ENCODE measurements around the gene AATK.

AATK gene

DNA sequence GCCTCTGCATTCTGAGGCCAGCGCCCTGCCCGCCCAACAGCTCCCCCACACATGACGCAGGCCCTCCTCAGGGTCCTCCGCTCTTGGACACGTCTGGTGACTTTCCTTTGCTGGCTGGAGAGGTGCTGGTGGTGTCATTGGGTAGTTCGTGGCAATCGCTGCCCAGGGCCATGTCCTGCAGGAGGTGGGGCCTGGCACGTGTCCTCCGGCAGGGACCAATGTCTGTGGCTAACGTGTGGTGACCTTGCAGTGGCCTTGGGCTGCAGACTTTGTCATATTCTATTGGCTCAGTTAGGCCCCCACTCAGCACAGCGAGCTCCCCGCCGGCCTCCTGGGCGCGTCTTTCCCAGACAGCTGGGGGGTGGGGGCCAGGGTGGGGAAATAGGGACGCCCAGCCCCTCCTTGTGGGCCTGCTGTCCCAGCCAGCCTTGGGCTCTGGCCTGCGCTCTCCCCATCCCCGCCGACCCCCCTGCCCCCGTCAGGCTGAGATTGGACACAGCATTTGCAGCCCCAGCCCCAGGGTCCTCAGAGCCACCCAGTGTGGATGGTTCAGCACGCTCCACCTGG is 52.8 kb downstream of the AATK start:
- no peak for ATAC-seq
- DNase-seq, result no peak

DNA sequence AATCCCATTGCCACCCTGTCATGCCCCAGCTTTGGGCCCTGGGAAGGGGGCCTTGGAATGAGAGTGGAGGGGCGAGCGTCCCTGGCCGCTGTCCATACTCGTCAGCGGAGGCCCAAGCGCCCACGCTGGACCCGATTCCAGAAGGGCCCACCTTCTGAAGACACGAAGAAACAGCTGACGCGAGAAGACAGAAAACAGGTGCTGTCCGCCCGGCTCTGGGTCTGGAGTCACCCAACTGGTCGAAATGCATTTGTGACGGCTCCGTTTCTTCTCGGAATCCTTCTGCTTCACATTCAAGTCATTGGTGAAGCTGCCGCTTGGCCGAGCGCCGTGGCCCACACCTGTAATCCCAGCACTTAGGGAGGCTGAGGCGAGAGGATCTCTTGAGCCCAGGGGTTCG is 53.6 kb downstream of the AATK start:
- ATAC-seq, result no peak
- no peak for DNase-seq

DNA sequence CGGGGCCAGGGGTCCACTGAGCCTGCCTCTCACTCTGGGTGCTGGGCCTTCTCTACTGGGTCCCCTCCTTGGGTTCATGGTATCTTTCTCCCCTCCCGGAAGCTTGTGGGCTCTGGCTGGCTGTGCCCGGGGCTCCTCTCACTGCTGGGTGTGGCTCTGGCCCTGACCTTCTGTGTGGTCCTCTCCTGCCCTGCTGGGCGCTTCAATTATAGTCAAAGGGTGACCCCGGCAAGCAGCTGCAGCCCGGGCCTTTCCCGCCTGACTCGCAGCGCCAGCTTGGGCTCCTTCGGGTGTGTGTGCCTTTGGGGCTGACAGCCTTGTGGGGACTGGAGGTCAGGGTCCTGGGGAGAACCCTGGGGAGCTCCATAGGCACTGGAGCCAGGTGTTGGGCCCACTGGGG is 55.0 kb downstream of the AATK start:
- ATAC-seq, result no peak

DNA sequence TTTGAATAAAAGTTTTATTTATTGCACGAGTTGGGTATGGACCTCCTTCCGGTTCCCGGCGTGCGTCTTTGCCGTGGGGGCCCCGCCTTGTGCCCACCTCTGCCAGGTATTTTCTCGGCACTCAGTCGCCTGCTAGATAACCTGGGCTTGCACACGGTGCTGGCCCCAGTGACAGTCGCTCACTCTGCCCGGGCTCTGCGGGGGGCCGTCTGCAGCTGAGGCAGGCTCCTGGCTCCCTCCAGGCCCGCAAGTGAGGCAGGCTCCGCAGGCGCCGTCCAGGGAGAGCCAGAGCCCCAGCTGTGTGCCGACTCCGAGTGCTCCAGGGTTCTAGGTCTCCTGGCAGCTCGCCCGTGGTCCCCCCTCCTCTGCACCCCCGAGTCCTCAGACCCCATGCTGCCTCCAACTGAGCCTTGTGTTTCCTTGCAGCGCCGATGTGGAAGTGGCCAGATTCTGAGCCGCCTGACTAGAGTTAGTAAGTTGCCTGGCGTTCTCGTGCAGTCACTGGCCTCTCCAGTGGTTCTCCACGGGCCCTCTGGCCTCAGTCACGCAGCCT is 55.5 kb downstream of the AATK start:
- DNase-seq (no peak), ATAC-seq (no peak)

More for the DNA sequence above, 55.0 kb downstream of the AATK start:
- DNase-seq, result no peak

DNA sequence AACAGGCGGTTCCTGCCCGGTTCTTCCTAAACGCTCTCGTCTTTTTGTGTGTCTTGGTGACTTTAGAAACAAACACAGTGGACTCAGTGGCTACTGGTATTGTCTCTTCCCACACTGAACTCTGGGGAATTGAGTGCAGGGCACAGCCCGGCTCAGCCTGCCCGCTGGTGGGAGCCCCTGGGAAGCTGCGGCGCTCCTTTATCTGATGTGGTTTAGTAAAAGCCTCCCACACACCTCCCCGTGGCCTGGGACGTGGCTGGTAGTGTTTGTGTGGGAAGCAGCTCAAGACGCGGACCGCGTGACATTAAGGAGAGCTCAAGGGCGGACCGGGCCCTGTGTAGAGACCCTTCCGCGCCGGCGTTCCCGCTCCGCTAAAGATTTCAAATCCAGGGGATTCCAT is 56.1 kb downstream of the AATK start:
- ATAC-seq (no peak), DNase-seq (no peak)

DNA sequence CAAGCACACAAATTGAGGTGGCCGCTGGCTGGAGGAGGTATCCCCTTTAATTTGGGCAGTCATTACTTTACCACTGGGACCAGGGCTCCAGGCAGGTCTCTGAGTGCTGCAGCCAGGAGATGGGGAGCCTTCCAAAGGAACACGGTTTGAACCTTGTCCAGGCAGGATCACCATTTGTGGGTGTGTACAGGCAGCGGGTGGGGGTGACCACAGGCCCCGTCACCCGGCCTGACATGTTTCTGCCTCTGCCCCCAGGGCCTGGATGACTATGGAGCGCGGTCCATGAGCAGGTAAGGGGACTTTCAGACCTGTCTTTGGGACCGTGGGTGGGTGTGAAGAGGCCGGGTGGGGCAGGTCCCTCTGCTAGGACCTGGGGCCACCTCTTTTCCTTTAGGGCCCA is 57.8 kb downstream of the AATK start:
- DNase-seq, result no peak
- ATAC-seq, result no peak

DNA sequence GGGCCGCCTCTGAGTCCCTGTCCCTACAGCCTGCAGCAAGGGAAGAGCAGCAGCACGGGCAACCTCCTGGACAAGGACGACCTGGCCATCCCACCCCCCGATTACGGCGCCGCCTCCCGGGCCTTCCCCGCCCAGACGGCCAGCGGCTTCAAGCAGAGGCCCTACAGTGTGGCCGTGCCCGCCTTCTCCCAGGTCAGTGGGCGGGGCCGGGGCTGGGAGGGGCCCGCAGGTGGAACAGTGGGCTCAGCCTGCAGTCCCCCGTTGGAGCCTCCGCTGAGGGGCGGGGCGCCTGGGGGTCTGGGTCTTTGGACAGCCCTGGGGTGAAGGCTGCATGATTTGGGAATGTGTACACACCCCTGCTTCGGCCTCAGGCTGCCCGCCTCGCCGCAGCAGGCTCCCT is 59.3 kb downstream of the AATK start:
- DNase-seq, result no peak
- ATAC-seq, result no peak

DNA sequence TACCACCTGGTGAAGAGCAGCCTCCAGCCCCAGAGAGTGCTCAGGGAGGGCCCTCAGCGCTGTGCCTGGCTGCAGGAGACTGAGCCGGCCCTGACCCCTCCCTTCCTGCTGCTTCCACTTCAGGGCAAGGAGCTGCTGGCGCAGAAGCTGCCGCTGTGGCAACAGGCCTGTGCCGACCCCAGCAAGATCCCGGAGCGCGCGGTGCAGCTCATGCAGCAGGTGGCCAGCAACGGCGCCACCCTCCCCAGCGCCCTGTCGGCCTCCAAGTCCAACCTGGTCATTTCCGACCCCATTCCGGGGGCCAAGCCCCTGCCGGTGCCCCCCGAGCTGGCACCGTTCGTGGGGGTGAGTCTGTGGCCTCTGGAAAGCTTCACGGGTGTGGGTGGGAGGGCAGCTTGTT is 62.6 kb downstream of the AATK start:
- no peak for ATAC-seq
- no peak for DNase-seq

DNA sequence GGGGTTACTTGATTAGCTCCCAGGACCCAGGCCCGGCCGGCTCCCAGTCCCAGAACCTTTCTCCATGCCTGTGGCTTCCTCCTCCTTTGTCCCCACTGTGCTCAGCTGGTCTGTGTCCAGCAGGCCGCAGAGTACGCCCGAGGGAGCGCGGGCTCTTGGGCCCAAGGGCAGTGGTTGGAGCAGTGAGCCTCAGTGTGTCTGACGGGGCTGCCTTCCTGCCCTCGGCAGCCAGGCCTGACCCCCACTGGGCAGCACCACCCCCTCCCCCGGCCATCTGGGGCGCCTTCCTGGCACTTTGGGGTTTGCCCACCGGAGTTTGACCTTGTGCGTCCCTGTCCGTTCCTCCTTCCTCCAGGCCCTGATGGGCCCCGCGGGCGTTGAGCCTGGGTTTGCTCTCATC is 63.2 kb downstream of the AATK start:
- DNase-seq, result no peak
- no peak for ATAC-seq

DNA sequence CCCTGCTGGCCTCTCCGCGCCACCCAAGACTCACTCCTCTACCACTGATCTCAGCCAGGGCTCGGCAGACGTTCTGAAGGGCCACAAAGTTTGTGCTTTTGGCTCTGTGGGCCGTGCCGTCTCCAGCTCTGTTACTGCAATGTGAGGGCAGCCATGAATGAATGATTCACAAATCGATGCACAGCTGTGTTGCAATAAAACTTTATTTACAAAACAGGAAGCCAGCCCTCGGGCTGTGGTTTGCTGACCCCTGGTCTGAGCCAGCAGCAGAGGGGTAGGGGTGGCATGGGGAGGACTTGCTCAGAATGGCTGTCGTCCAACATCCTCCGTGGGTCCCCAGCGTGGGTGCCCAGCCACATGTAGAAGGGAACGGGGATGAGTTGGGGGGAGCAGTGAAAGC is 63.7 kb downstream of the AATK start:
- ATAC-seq (no peak), DNase-seq (no peak)

DNA sequence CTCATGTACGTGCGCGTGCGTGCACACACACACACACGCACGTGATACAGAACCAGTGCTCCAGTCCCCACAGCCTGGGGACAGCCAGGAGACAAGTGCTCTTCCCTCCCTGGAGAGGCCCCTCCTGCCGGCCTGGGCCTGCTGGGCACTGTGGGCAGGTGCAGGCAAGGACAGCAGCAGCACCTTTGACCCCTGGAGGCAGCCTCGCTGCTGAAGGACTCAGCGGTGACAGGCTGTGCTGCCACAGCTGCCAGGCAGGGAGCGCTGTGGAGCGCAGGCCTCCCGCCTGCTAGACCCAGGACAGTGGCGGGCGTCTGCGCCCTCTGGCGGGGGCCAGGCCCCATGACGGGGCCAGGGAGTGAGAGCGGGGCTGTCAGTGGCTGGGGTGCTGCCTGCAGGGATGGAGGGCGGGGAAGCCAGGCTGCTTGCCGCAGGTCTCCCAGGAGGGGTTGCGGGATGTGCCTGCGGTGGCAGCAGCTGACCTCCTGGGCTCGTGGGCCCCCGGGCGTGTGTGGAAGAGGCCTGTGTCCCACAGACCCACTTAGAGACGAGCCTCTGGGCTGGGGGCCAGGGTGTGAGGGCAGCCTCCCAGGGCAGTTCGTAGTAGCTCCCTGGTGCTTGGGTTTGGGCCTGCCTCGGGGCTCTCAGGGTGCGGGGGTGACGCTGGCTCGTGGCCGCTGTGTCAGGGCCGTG is 64.3 kb downstream of the AATK start:
- peak; percentile 94 for DNase-seq
- ATAC-seq, result peak; percentile 95

DNA sequence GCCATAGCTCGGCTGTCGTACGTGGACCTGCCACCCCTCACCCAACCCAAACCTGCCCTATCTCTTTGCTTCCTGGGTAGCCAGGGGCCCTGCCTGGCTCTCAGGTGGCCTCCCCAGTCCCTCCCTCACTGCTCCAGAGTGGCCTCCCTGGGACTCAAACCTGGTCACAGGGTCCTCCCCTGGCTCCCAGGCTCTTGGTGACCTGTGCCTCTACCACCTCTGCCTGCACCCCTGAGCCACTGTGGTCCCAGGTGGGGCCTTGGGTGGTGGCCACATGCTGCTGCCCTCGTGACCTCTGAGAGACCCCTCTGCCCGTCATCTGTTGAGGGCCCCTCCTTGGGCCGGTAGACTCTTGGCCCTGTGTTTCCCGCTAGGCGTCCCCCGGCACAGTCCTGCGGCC is 65.4 kb downstream of the AATK start:
- DNase-seq (no peak), ATAC-seq (no peak)

DNA sequence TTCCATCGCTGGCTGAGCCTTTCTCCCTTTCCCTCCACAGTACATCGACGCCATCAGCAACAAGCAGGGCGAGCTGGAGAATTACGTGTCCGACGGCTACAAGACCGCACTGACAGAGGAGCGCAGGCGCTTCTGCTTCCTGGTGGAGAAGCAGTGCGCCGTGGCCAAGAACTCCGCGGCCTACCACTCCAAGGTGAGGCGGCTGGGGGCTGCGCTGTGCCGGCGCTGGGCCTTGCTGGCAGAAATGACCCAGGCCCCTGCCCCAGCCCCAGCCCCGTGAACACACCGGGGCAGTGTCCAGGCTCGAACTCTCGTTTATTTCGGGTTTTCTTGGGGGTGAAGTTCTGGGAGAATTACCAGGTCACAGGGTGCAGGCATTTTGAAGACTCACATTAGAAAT is 66.1 kb downstream of the AATK start:
- ATAC-seq, result no peak
- no peak for DNase-seq

DNA sequence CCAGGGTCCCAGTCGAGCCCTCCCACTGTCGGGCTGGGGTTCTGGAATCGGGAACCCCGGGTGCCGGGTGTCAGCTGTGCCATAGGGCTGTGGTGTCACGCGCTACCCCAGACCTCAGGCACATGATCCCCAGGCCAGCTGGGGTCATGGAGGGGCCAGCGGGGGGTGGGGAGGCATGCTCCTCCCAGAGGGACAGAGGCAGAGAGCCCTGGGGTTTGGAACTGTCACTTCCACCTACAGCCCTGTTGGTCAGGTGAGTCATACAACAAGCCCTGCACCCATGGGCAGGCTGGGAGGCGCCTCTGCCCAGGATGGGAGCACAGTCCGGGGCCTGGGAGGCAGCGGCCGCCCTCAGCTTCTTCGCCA is 68.1 kb downstream of the AATK start:
- DNase-seq (peak; percentile 37), ATAC-seq (peak; percentile 16)

DNA sequence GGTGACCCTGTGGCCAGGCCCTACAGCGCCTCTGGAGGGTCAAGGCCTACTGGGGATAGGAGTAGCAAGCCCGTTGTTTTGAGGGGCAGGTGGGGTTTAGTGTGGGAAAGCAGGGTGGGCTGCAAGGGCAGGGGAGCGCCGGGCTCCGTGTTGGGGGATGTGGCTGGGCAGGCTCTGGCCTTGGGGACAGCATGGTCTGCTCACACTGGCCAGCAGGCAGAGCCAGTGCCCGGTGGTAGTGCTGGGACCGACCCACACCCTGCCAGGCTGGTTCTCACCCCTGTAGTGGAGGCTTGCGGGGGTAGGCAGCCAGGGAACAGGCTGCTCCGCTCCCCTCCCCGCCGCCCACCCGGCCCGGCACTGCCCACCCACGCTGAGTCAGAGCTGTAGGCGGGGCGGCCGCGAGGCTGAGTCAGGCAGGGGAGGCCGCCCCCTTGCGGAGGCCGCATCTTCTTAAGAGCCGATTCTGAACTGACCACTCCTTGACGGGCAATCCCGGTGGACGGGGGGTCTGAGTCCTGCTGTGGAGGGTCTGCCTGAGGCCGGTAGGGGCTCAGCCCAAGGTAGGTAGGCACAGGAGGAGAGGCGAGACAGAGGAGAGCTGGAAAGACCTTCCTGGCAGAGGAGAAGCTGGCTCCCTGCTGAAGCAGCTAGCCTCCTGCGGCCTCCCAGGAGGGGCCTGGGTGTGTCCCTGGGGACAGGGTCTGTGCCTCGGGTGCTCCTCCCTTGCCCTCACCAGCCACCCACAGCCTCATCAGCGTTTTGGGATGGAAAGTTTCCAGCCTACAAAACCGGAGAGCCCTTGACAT is 68.7 kb downstream of the AATK start:
- DNase-seq (peak; percentile 71), ATAC-seq (no peak)

DNA sequence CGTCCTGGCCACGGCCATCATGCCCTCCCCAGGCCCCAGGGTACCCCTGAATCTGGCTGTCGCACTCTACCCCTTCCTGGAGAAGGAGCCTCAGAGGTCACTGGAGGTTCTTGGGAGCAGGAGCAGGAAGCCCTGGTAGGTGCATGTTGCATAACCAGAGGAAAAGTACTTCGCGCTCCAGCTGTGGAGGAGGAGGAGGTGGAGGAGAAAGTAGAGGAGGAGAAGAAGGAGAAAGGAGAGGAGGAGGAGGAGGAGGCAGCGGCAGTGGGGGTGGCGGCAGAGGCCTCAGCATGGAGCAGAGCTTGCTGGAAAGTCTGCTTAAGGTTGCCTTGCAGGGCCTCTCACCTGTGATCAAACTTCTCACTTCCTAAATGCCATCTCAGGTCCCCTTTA is 69.3 kb downstream of the AATK start:
- ATAC-seq (no peak), DNase-seq (no peak)

DNA sequence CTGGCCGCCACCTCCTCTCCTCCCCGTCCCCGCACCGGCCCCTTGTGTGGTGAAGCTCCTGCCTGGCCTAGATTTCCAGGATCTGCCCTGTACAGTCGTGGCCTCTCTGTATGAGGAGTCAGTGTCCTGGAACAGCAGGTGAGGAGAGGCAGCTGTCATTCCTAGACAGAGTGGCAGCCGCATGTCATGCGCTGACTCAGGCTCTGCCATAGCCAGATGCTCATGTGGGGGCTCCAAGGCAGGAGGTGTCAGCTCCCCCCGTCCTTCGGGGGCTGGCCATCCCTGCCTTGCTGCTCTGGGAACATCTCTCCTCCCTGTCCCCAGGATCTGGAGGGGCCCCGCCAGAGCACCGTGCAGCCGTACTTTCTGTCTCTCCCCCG is 70.6 kb downstream of the AATK start:
- DNase-seq (peak; percentile 18), ATAC-seq (peak; percentile 41)

DNA sequence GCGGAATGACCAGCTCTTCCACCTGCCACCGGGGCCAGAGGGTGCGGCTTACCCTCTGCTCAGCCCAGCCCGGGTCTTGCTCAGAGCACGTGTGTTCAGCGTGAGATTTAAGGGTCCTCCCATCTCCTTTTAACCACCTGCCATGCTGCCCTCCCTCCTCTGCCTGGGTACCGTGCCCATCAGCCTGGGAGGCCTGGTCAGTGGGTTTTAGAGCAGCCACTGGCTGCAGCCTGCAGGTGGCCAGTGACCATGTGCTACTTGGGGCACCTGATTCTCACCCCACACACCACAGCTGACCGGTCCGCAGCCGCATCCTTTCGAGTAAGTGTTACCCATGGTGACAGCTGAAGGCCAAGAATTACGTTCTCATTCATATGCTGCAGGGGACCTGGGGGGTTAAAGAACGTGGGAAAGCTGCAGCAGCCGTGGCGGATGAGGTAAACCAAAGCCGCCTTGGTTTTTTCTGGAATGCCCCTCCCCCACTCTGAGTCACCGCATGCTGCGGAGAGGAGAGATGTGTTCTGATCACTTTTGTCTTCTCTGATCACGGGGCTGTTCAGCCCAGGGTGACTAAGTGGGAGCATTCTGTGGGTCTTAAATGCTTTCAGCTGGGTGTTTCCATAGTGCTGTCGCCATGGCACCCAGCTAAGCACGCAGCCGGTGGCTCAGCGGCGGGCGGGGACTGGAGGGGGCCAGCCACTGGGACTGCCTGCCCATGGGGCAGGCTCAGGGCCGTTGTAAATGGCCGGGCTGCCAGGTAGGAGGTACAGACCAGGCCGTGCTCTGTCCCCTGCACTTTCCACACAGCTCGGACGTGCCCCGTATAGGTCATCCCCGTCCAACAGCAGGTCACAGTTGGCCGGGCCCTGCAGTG is 71.3 kb downstream of the AATK start:
- peak; percentile 88 for ATAC-seq
- peak; percentile 89 for DNase-seq

DNA sequence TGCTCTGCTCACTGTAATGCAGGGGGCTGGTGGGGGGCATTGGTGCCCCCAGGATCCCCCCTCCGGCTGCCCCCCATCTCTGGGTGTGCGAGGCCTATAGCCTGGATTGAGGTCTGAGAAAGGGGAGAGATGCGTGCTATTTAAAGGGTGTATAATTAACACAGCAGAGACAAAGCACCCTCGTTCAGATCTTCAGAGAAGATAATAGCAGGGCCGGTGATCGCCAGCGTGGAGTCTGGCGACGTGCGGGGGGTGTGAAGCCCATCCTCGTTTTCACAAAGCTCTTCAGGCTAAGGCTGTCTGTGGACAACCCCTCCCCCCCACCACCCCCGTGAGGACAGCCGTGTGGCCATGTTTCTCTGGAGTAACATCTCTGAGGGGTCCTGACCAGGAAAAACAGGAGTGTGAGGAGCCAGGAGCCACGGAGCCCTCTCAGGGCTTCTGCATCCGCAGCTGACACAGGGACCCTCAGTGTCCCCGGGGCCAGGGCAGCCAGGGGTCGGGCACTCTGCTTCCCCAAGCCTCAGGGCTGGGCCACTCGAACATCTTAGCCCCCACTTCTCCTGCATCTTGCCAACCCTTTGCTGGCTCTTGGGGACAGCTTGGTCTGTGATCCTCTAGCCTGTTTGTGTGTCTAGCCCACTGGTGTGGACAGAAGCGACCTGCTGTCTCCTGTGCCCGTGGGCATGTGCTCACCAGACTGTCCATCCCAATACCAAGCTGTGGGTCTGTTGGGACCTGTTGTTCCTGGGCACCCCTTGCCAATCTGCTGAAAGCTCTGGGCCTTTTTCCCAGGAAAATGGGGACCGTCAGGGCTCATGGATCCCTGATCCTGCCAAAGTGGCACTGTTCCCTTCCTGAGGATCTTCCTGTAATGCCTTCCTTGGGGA is 72.2 kb downstream of the AATK start:
- DNase-seq, result no peak
- ATAC-seq, result no peak

DNA sequence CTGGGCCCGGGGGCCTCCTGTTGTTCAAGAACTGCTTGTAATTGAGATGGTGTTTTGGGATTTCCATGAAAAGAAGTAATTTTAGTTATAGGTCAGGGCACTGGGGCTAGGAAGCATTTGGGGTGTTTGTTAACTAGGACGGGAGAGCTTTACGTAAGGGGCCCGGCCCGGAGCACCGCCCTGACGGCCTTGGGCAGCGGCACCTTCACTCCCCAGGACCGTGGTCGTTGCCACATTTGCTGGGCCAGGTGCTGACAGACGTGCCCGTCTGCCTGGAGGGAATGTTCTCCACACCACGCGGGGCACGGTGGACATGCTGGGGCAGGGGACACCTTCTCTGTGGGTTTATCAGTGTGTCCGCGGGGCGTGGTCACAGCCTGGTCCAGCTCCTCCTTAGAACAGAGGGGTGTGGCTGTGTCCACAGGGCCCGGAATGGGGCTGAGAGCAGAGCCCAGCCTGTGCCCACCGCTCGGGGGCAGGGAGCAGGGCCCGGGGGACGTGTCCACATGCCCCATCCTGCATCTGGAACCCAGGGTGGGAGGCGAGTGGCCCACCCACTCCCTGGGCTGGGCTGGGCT is 73.4 kb downstream of the AATK start:
- ATAC-seq (no peak), DNase-seq (no peak)
